ENCODE data around the gene LARP4.

DNA sequence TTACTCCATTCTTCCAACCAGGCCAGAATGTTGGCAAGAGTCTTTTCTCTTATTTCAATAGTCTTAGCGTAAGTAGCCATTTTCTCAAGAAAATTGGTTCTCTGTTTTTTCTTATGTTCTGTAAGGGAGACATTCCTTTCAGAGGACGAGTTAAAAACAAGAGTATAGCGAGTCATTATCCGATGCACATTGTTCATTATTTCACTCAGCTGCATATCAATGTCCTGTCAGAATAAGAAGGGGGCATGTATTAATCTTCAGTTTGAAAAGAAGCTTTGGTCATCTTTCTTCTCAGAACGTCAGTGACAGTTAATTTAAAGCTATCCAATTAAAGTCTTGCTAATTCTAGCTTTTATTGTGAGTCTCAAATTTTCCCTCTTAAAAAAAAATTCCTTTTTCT is 37.5 kb upstream of the LARP4 start:
- TF ChIP-seq, protein P1, sequence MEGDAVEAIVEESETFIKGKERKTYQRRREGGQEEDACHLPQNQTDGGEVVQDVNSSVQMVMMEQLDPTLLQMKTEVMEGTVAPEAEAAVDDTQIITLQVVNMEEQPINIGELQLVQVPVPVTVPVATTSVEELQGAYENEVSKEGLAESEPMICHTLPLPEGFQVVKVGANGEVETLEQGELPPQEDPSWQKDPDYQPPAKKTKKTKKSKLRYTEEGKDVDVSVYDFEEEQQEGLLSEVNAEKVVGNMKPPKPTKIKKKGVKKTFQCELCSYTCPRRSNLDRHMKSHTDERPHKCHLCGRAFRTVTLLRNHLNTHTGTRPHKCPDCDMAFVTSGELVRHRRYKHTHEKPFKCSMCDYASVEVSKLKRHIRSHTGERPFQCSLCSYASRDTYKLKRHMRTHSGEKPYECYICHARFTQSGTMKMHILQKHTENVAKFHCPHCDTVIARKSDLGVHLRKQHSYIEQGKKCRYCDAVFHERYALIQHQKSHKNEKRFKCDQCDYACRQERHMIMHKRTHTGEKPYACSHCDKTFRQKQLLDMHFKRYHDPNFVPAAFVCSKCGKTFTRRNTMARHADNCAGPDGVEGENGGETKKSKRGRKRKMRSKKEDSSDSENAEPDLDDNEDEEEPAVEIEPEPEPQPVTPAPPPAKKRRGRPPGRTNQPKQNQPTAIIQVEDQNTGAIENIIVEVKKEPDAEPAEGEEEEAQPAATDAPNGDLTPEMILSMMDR (IDR thresholded peaks at IDR 0.05), result no peak
- no peak for TF ChIP-seq POLR2A (IDR thresholded peaks at IDR 0.05)

Data from uterus (tissue), 2 donors.